Ishikawa (cell line): ENCODE measurements around the gene NT5DC4.

Source experiments
- CEBPB ChIP-seq: IDR thresholded peaks from 2 replicates; pipeline ENCODE4 v1.6.1; 2012
- CREB1 ChIP-seq: IDR thresholded peaks from 2 replicates; pipeline ENCODE4 v1.6.1; 2012; ENCODE audit warnings: low read depth
- EGR1 ChIP-seq: IDR thresholded peaks from 2 replicates; pipeline ENCODE4 v1.6.1; 2012
- EP300 ChIP-seq: IDR thresholded peaks from 2 replicates; pipeline ENCODE4 v1.6.1; 2012; ENCODE audit warnings: borderline replicate concordance
- FOXM1 ChIP-seq: IDR thresholded peaks from 2 replicates; pipeline ENCODE4 v1.6.1; 2012; ENCODE audit warnings: low read depth, borderline replicate concordance
- NFIC ChIP-seq: IDR thresholded peaks from 2 replicates; pipeline ENCODE4 v1.6.1; 2012
- RAD21 ChIP-seq: IDR thresholded peaks from 2 replicates; pipeline ENCODE4 v1.6.1; 2012; ENCODE audit warnings: low read depth
- TAF1 ChIP-seq: IDR thresholded peaks from 2 replicates; pipeline ENCODE4 v1.6.1; 2012; ENCODE audit warnings: low read depth, mild to moderate bottlenecking
- TCF12 ChIP-seq: IDR thresholded peaks from 2 replicates; pipeline ENCODE4 v1.6.1; 2012; ENCODE audit warnings: low read depth
- TEAD4 ChIP-seq: IDR thresholded peaks from 2 replicates; pipeline ENCODE4 v1.6.1; 2012
- YY1 ChIP-seq: IDR thresholded peaks from 2 replicates; pipeline ENCODE4 v1.6.1; 2012; ENCODE audit warnings: low read depth
- ZBTB7A ChIP-seq: IDR thresholded peaks from 2 replicates; pipeline ENCODE4 v1.6.1; 2012; ENCODE audit warnings: low read depth
- TF ChIP-seq, protein P1 (sequence below): IDR thresholded peaks from 2 replicates; pipeline ENCODE4 v1.6.1; 2012
- TF ChIP-seq, protein P2 (sequence below): IDR thresholded peaks from 2 replicates; pipeline ENCODE4 v1.6.1; 2012; ENCODE audit warnings: low read depth, mild to moderate bottlenecking
- TF ChIP-seq, protein P3 (sequence below): IDR thresholded peaks from 2 replicates; pipeline ENCODE4 v1.6.1; 2012

The NT5DC4 gene

DNA sequence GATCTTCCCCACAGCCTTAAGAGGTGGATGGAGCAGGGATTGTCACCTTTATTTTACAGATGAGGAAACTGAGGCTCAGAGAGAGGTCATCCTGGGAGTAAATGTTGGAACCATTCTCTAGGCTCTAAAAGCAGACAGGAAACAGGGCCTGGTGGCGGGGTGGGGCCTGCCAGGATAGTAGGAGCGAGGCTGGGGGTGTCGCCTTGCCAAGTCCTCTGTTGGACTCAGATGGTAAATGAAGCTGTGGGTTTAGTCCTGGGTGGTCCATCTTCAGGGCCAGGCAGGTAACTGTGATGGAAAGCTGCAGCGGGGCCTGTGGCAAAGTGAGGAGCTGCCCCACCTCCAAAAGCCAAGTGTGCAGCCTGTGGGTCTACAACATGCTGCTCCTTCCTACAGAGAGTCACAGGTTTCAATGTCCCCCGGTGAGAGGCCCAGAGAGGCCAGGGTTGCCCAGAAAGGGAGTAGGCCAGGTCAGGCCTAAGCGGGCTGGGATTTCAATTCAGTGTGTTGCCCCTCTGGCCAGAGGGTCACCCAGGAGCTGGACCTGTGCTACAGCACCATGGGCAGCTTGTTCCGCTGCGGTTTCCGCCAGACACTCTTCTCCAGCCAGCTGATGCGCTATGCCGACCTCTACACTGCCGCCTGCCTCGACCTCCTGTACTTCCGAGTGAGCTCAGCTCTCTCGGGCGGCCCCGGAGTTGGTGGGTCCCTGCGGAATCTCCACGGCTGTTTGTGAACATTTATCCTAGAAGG is 6.6 kb downstream of the NT5DC4 start:
- TF ChIP-seq TCF12 (no peak), EGR1 (no peak)

DNA sequence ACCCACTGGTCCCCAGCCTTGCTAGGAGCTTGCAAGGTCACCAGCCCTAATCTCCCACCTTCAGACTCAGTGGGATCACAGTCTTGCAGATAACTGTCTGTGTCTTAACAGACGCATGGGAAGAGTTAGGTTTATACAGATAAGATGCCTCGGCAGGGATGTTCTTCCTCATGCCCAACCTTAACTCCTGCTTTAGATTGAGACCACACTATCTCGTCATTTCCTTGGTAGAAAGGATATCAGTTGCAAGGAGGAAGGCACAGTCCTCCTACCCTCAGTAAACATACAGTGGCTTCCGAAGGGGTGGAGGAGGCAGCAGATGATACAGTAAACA is 7.2 kb downstream of the NT5DC4 start:
- no peak for TF ChIP-seq RAD21
- TF ChIP-seq, protein P1, sequence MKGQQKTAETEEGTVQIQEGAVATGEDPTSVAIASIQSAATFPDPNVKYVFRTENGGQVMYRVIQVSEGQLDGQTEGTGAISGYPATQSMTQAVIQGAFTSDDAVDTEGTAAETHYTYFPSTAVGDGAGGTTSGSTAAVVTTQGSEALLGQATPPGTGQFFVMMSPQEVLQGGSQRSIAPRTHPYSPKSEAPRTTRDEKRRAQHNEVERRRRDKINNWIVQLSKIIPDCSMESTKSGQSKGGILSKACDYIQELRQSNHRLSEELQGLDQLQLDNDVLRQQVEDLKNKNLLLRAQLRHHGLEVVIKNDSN = no peak
- TF ChIP-seq ZBTB7A = no peak
- no peak for TF ChIP-seq CEBPB
- no peak for TF ChIP-seq TAF1
- TF ChIP-seq YY1 = no peak
- TF ChIP-seq, protein P2, sequence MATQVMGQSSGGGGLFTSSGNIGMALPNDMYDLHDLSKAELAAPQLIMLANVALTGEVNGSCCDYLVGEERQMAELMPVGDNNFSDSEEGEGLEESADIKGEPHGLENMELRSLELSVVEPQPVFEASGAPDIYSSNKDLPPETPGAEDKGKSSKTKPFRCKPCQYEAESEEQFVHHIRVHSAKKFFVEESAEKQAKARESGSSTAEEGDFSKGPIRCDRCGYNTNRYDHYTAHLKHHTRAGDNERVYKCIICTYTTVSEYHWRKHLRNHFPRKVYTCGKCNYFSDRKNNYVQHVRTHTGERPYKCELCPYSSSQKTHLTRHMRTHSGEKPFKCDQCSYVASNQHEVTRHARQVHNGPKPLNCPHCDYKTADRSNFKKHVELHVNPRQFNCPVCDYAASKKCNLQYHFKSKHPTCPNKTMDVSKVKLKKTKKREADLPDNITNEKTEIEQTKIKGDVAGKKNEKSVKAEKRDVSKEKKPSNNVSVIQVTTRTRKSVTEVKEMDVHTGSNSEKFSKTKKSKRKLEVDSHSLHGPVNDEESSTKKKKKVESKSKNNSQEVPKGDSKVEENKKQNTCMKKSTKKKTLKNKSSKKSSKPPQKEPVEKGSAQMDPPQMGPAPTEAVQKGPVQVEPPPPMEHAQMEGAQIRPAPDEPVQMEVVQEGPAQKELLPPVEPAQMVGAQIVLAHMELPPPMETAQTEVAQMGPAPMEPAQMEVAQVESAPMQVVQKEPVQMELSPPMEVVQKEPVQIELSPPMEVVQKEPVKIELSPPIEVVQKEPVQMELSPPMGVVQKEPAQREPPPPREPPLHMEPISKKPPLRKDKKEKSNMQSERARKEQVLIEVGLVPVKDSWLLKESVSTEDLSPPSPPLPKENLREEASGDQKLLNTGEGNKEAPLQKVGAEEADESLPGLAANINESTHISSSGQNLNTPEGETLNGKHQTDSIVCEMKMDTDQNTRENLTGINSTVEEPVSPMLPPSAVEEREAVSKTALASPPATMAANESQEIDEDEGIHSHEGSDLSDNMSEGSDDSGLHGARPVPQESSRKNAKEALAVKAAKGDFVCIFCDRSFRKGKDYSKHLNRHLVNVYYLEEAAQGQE = no peak
- no peak for TF ChIP-seq NFIC
- TF ChIP-seq CREB1 = no peak
- no peak for TF ChIP-seq EGR1
- TF ChIP-seq, protein P3, sequence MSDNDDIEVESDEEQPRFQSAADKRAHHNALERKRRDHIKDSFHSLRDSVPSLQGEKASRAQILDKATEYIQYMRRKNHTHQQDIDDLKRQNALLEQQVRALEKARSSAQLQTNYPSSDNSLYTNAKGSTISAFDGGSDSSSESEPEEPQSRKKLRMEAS = no peak
- no peak for TF ChIP-seq TCF12
- TF ChIP-seq EP300 = no peak
- TF ChIP-seq FOXM1 = no peak
- no peak for TF ChIP-seq TEAD4

DNA sequence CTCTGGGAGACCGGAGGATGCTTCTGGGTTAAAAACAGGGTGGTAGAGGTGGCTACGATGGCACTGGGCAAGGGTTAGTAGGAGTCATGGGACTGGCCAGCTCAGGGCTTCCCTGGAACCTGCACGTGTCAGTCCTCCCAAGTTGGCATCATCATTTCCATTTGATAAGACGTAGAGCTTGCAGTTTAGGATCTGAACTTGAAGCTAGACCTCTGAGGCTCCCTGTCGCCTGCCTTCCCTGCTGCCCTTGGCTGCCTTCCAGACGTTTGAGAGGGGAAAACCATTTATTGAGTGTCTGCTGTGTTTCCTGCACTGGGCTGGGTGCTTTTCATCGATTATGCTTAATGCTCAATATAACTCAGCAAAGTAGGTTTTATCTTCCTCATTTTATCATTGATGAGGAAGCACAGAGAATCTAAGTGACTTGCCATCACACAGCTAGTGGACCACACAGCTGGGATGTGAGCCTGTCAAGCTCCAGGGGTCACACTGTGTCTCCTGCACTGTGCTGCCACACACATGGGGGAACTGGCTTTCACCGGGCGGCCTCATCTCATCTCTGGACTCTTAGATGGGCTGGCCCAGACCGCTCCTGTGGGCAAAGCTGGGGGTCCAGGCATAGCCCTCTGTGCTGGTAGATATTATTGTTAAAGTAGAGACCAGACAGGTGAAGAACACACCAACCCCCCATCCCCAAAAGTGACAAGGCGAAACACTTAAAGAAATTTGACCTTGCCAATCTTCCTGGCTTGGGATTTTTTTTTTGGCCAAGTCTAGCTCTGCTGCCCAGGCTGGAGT is 7.8 kb downstream of the NT5DC4 start:
- TF ChIP-seq EGR1 = no peak
- TF ChIP-seq YY1 = no peak
- TF ChIP-seq EP300 = no peak
- TF ChIP-seq CREB1 = no peak
- TF ChIP-seq RAD21 = no peak
- TF ChIP-seq, protein P1 = no peak
- no peak for TF ChIP-seq NFIC
- no peak for TF ChIP-seq CEBPB
- TF ChIP-seq, protein P3 = no peak
- TF ChIP-seq TEAD4 = no peak

DNA sequence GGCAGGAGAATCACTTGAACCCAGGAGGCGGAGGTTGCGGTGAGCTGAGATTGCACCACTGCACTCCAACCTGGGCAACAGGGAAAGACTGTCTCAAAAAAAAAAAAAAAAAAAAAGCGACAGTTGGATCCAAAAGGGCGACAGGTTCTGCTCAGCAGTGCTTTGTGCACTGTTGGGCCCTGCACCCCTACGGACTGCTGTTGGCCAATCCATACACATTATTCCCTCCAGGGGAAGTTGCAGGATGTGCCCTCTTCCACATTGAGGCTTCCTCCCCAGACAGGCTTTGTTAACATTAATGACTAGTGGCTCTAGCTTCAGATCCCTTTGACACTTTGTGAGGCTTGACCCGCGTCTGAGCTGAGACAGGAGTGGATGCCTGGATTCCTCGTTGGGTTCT is 9.4 kb downstream of the NT5DC4 start:
- TF ChIP-seq NFIC (no peak), TAF1 (no peak), EGR1 (no peak), TCF12 (no peak), CEBPB (no peak), EP300 (no peak), RAD21 (no peak), TEAD4 (no peak), CREB1 (no peak), FOXM1 (no peak), ZBTB7A (no peak), YY1 (no peak)
- TF ChIP-seq, protein P2 = no peak
- TF ChIP-seq, protein P3 = no peak
- TF ChIP-seq, protein P1 = no peak

DNA sequence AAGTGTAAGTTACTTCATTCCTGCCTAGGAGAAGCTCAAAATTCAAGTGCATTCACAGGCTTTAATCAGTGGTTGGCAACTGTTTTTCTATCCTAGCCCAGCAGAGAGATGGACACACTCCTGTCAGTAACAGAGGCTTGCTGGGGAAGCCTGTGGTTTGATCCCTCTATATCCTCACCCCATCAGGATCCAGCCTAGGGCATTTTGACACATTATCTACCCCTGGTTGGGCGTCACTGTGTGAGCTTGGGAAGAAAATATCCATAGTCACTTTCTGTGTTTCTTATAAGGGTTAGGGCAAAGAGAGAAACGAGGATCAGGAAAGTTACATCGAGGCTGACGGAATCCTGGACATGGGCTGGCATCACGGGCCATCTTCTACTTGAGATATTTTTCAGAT is 10.0 kb downstream of the NT5DC4 start:
- TF ChIP-seq TCF12 = no peak
